HG02938 (cell line): ENCODE data around the gene TEX261.

Source experiments
- ATAC-seq: cut with Tn5 transposase; IDR thresholded peaks from one replicate; pipeline ENCODE4 v1.9.1; 2021; ENCODE audit warnings: mild to moderate bottlenecking, moderate library complexity; ENCODE audit not compliant: unreplicated experiment

The TEX261 gene

GRCh38 chr2:70982971-70983370 lies 11.7 kb downstream of the TEX261 start:
- no peak for ATAC-seq

- ATAC-seq, result no peak
These were observed 12.5 kb downstream of the TEX261 start for GRCh38 chr2:70981866-70982810.

- ATAC-seq, result no peak
These were observed 13.3 kb downstream of the TEX261 start for GRCh38 chr2:70981421-70981820.

GRCh38 chr2:70979626-70980025 lies 15.0 kb downstream of the TEX261 start:
- ATAC-seq, result no peak

- ATAC-seq, result no peak
These were observed 15.5 kb downstream of the TEX261 start for GRCh38 chr2:70979180-70979488.

- ATAC-seq, result no peak
These were observed 16.1 kb downstream of the TEX261 start, which contains the start of gene ANKRD53 for GRCh38 chr2:70978341-70979179. Gene ANKRD53 (plus strand): TSS chr2:70978630. CDS start chr2:70978646, 16 bp downstream.

- no peak for ATAC-seq
These were observed 17.0 kb downstream of the TEX261 start for GRCh38 chr2:70977605-70978205.

GRCh38 chr2:70975237-70975636 lies 19.4 kb downstream of the TEX261 start:
- ATAC-seq, result no peak

GRCh38 chr2:70974592-70974991 lies 20.1 kb downstream of the TEX261 start:
- ATAC-seq, result no peak

GRCh38 chr2:70967189-70967588 lies 27.5 kb downstream of the TEX261 start:
- ATAC-seq, result no peak

GRCh38 chr2:70966681-70967080 lies 28.0 kb downstream of the TEX261 start:
- no peak for ATAC-seq

GRCh38 chr2:70965506-70965905 lies 29.2 kb downstream of the TEX261 start:
- no peak for ATAC-seq

- ATAC-seq, result peak; percentile 61
These were observed 29.9 kb downstream of the TEX261 start for GRCh38 chr2:70964596-70965386.

- no peak for ATAC-seq
These were observed 30.5 kb downstream of the TEX261 start for GRCh38 chr2:70964133-70964532.

GRCh38 chr2:70962885-70963878 lies 31.5 kb downstream of the TEX261 start:
- no peak for ATAC-seq

GRCh38 chr2:70962211-70962884 lies 32.3 kb downstream of the TEX261 start:
- no peak for ATAC-seq

GRCh38 chr2:70961648-70961994 lies 33.1 kb downstream of the TEX261 start:
- no peak for ATAC-seq

- no peak for ATAC-seq
These were observed 33.6 kb downstream of the TEX261 start for GRCh38 chr2:70960833-70961647.
